ENCODE measurements around the gene COQ4. TPM values are rescaled to one million over a fixed set of nuclear protein-coding genes. Genes with fewer than 3 reads are reported as not detected.
A peak's percentile ranks its signal among the peaks of the same experiment; 100 is the strongest.

The COQ4 gene
- total RNA-seq, 1 donor from 2014 or later, result 16.8 TPM

GRCh38 chr9:128324401-128324800, 1.8 kb downstream of the COQ4 start:
- H2AFZ ChIP-seq (replicated peaks), result no peak overlapping the region
- no peaks in the 10 kb centered on the region for H3K27me3 ChIP-seq
- peak overlapping the region; percentile 97 for H3K4me2 ChIP-seq
- H3K27me3 Mint-ChIP-seq (ENCODE audit: insufficient read depth, low read depth), result peaks cover 2% of the 10 kb centered on the region
- H3K4me1 ChIP-seq, result peaks cover 11% of the 10 kb centered on the region
- peaks cover 13% of the 10 kb centered on the region for H3K4me1 Mint-ChIP-seq
- H3K27ac ChIP-seq, result no peak overlapping the region
- peak overlapping the region; percentile 99 for H3K4me3 Mint-ChIP-seq
- no peak overlapping the region for H3K27ac Mint-ChIP-seq
- H3K79me2 ChIP-seq (ENCODE audit: low read depth), result peaks cover 38% of the 10 kb centered on the region
- no peaks in the 10 kb centered on the region for H3K9me3 ChIP-seq (ENCODE audit: low read depth)
- H3K9ac ChIP-seq, result no peak overlapping the region
- DNase-seq (ENCODE audit: low spot score), result no peak
- H3K36me3 ChIP-seq, result no peaks in the 10 kb centered on the region
- H3K36me3 Mint-ChIP-seq, result peaks cover 6% of the 10 kb centered on the region
- no peaks in the 10 kb centered on the region for H3F3A ChIP-seq (ENCODE audit: low read depth)
- no peak overlapping the region for H3K4me3 ChIP-seq
- TF ChIP-seq CTCF (IDR thresholded peaks at IDR 0.05) (no peak), EZH2 (IDR thresholded peaks at IDR 0.05) (no peak), EZH2phosphoT487 (IDR thresholded peaks at IDR 0.05) (no peak)
- peaks cover 5% of the 10 kb centered on the region for H4K20me1 ChIP-seq (ENCODE audit: low read depth)
- no peaks in the 10 kb centered on the region for H3K9me3 Mint-ChIP-seq

GRCh38 chr9:128325629-128326028, 3.0 kb downstream of the COQ4 start:
- no peak overlapping the region for H3K4me3 ChIP-seq
- no peak overlapping the region for H3K9ac ChIP-seq
- peak overlapping the region; percentile 66 for H3K4me3 Mint-ChIP-seq
- H3K9me3 Mint-ChIP-seq, result no peaks in the 10 kb centered on the region
- H3K36me3 ChIP-seq, result no peaks in the 10 kb centered on the region
- H3F3A ChIP-seq (ENCODE audit: low read depth), result no peaks in the 10 kb centered on the region
- H3K9me3 ChIP-seq (ENCODE audit: low read depth), result no peaks in the 10 kb centered on the region
- H3K27me3 ChIP-seq, result no peaks in the 10 kb centered on the region
- no peak overlapping the region for H3K4me2 ChIP-seq
- H3K27ac Mint-ChIP-seq, result no peak overlapping the region
- H3K36me3 Mint-ChIP-seq, result peaks cover 6% of the 10 kb centered on the region
- H3K79me2 ChIP-seq (ENCODE audit: low read depth), result peaks cover 37% of the 10 kb centered on the region
- H2AFZ ChIP-seq (replicated peaks), result no peak overlapping the region
- H3K4me1 Mint-ChIP-seq, result peaks cover 13% of the 10 kb centered on the region
- no peak overlapping the region for H3K27ac ChIP-seq
- peaks cover 11% of the 10 kb centered on the region for H3K4me1 ChIP-seq
- H4K20me1 ChIP-seq (ENCODE audit: low read depth), result peaks cover 5% of the 10 kb centered on the region
- TF ChIP-seq EZH2 (IDR thresholded peaks at IDR 0.05) (no peak), EZH2phosphoT487 (IDR thresholded peaks at IDR 0.05) (no peak)
- no peak for DNase-seq (ENCODE audit: low spot score)
- peaks cover 2% of the 10 kb centered on the region for H3K27me3 Mint-ChIP-seq (ENCODE audit: insufficient read depth, low read depth)

GRCh38 chr9:128333451-128333869, 10.8 kb downstream of the COQ4 start:
- no peak overlapping the region for H3K9ac ChIP-seq

More at GRCh38 chr9:128333451-128333869, 10.8 kb downstream of the COQ4 start:
- peaks cover 5% of the 10 kb centered on the region for H3K36me3 Mint-ChIP-seq
- Histone ChIP-seq H2AFZ (replicated peaks) (no peak overlapping the region), H3K27me3 (no peaks in the 10 kb centered on the region), H4K20me1 (ENCODE audit: low read depth) (peaks cover 4% of the 10 kb centered on the region), H3K4me2 (no peak overlapping the region), H3F3A (ENCODE audit: low read depth) (no peaks in the 10 kb centered on the region), H3K36me3 (no peaks in the 10 kb centered on the region), H3K79me2 (ENCODE audit: low read depth) (no peaks in the 10 kb centered on the region), H3K4me1 (no peaks in the 10 kb centered on the region), H3K27ac (no peak overlapping the region), H3K9me3 (ENCODE audit: low read depth) (no peaks in the 10 kb centered on the region), H3K4me3 (no peak overlapping the region)
- DNase-seq (ENCODE audit: low spot score), result no peak
- no peaks in the 10 kb centered on the region for H3K9me3 Mint-ChIP-seq
- no peak overlapping the region for H3K27ac Mint-ChIP-seq
- no peaks in the 10 kb centered on the region for H3K4me1 Mint-ChIP-seq
- TF ChIP-seq EZH2 (IDR thresholded peaks at IDR 0.05), result no peak
- TF ChIP-seq CTCF (IDR thresholded peaks at IDR 0.05), result no peak
- no peak for TF ChIP-seq EZH2phosphoT487 (IDR thresholded peaks at IDR 0.05)
- H3K27me3 Mint-ChIP-seq (ENCODE audit: insufficient read depth, low read depth), result peaks cover 5% of the 10 kb centered on the region
- H3K4me3 Mint-ChIP-seq, result no peak overlapping the region
